ENCODE data around the gene MSS51.
A peak's percentile ranks its signal among the peaks of the same experiment; 100 is the strongest.

MSS51 gene

DNA sequence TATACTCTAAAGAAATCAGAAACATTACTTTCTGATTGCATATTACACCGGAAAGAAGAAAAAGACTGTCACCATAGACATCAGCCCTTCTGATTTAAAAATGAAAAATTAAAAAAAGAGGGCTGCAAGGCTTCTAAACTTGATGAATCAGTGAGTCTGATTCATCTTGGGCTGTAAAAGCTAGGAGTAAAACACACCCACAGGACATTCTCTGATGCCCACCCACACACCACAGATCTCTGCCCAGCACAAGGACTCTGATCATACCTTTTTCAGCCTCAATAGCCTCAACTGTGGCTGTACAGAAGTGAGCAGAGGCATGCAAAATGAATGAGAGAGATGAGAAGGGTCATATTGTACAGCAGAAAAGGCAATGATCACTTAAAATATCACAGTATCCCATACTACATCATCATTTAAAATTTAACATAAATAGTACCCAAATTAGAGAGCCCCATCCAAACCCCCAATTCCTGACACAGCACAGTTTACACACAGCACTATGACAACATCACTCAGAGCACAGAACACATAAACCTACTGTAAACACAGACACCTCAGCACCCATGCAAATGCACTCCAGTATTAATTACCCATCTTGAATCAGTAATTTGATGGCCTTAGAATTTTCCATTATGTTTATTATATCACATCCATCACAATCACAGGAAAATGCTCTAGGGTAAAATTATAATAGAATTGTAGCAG lies 6.4 kb upstream of the MSS51 start:
- H3K4me3 ChIP-seq (ENCODE audit: low read length) = no peak overlapping the region
- TF ChIP-seq, protein P1, sequence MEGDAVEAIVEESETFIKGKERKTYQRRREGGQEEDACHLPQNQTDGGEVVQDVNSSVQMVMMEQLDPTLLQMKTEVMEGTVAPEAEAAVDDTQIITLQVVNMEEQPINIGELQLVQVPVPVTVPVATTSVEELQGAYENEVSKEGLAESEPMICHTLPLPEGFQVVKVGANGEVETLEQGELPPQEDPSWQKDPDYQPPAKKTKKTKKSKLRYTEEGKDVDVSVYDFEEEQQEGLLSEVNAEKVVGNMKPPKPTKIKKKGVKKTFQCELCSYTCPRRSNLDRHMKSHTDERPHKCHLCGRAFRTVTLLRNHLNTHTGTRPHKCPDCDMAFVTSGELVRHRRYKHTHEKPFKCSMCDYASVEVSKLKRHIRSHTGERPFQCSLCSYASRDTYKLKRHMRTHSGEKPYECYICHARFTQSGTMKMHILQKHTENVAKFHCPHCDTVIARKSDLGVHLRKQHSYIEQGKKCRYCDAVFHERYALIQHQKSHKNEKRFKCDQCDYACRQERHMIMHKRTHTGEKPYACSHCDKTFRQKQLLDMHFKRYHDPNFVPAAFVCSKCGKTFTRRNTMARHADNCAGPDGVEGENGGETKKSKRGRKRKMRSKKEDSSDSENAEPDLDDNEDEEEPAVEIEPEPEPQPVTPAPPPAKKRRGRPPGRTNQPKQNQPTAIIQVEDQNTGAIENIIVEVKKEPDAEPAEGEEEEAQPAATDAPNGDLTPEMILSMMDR (conservative IDR thresholded peaks at IDR 0.05; ENCODE audit: low read length) = no peak
- peak; percentile 54 for DNase-seq (ENCODE audit: low read depth)

DNA sequence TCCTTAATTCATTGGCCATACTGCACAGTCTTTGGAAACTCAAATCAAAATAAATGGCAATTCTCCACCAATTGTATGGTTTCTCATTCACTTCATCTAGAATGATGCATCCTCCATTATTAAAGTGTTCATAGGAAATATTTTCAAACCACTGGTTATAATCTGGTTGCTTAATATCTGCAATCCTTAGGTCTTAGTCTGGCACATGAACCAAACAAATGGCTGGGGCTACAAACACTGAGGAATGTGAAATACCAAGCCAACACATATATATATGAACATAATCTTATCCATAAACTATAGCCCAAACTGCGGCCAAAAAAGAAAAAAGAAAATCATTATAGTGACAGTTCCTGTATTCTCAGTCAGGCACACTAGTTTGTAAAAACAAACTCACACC lies 5.7 kb upstream of the MSS51 start:
- peak; percentile 56 for DNase-seq (ENCODE audit: low read depth)
- no peak overlapping the region for H3K4me3 ChIP-seq (ENCODE audit: low read length)
- TF ChIP-seq, protein P1 (conservative IDR thresholded peaks at IDR 0.05; ENCODE audit: low read length) = no peak

DNA sequence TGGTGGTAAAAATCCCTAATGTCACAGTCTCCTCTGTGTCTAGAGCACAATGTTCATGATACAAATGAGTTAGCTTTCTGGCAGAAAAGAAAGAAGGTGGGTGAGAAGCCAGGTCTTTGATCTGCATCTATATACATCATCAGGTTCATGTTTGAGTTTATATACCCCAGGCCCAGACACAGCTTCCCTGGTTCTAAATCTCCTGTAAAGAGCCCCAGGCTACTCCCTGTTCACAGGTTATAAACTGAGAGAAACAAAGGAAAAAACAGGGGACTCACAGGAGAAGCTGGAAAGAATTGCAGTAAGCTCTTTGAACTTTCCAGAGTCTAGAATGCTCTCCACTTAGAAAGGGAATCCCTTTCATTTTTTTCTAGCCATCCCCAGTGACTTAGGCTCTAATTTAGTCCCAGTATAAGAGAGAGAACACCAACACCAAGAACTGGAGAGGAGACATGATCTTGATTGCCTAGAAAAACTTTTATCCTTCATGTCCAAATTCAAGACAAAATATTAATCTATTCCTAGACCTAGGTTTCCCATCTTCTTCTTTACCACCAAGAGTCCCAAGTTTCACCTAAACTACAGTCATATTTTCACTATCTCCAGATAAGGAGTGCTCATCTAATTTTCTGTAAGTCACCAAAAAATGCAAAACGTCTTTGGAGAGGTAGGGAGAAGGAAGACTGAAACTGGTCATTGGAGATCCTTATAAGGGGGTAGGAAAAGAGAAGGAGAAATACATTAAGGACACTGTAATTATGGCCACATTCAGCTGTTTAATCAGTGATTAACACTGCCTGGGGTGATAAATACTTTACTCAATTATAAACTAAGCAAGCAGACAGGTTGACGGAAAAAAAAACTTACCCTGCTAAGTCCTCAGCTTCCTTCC lies 469 bp downstream of the MSS51 start:
- TF ChIP-seq, protein P1 (conservative IDR thresholded peaks at IDR 0.05; ENCODE audit: low read length) = no peak
- DNase-seq (ENCODE audit: low read depth) = no peak
- no peak overlapping the region for H3K4me3 ChIP-seq (ENCODE audit: low read length)

DNA sequence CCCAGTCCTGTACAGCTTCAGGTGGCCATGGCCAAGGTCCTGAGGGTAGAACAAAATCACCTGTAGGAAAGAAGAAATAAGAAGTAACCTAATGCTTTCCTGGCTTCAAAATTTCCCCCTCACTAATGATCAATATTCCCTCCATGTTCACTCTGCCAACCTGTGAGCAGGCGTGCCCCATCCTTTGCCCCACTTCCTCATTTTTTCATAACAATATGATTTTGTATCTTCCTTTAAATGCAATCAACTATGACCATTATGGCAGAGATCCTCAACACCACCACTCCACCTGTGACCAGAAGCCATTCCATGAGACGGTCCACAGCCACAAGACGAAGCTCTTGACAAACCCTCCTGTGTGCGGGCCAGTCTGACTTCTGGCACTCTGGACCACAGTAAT lies 7.0 kb downstream of the MSS51 start:
- no peak overlapping the region for H3K4me3 ChIP-seq (ENCODE audit: low read length)
- no peak for DNase-seq (ENCODE audit: low read depth)
- TF ChIP-seq, protein P1 (conservative IDR thresholded peaks at IDR 0.05; ENCODE audit: low read length) = no peak

DNA sequence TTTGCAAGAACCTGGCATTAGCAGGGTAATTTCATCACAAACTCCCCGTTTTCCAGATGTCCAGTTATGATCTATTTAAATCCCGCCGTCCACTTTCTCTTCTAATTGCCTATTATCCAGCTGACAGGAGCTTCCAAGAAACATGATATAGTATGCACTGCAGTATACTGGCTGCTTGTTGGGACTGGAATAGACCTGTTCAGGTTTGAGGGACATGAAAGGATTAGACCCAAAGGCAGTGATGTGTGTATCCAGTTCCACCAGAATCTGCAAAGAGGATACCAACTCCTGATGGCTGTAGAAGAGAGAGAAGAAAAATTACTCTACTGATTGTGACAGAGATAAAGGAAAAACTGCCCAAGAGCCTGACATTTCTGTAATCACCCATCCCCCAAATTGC lies 8.9 kb downstream of the MSS51 start:
- TF ChIP-seq, protein P1 (conservative IDR thresholded peaks at IDR 0.05; ENCODE audit: low read length) = no peak
- no peak for DNase-seq (ENCODE audit: low read depth)
- no peak overlapping the region for H3K4me3 ChIP-seq (ENCODE audit: low read length)

DNA sequence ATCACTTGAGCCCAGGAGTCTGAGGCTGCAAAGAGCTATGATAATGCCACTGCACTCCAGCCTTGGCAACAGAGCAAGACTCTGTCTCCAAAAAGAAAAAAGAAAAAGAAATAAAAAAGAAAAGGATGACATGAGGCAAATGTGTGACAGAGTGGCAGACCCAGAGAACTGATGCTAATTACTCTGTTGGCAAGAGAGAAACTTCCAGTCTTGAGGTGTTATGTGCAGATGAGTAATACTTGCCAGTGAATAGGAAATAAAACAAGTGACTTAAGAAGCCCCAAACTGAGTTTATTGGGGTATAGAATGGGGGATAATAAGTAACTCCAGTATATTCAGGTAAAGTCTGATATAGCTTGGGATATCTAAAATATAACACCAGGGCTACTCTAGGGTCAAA lies 10.1 kb downstream of the MSS51 start:
- TF ChIP-seq, protein P1 (conservative IDR thresholded peaks at IDR 0.05; ENCODE audit: low read length) = no peak
- DNase-seq (ENCODE audit: low read depth) = no peak
- H3K4me3 ChIP-seq (ENCODE audit: low read length) = no peak overlapping the region

DNA sequence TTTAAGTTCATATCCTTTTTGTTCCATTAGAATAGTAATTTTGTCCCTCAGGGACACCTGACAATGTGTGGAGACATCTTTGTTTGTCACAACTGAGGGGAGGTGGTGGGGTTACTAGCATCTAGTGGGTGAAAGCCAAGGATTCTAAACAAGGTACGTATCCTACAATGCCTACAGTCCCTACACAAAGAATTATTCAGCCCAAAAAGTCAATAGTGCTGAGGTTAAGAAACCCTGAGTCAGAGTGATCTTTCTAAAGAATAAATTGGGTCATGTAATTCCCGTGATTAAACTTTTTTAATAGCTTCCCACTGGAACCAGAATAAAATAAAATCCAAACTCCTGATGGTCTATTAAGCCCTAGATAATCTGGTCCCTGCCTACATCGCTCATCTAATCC lies 16.8 kb downstream of the MSS51 start:
- no peak for DNase-seq (ENCODE audit: low read depth)
- H3K4me3 ChIP-seq (ENCODE audit: low read length) = no peak overlapping the region
- TF ChIP-seq, protein P1 (conservative IDR thresholded peaks at IDR 0.05; ENCODE audit: low read length) = no peak

Measured in AG10803 (cell line).